Fibroblast of the aortic adventitia (primary cell): ENCODE results near the gene CENPN. TPM values are rescaled to one million over a fixed set of nuclear protein-coding genes. Genes with fewer than 3 reads are reported as not detected.

ENCODE experiments used
- DNase-seq: peaks from one replicate; pipeline ENCODE4 v3.0.0-alpha.2; 2010; ENCODE audit warnings: low read depth
- H3K4me3 ChIP-seq: 2 replicates; pipeline ENCODE4 v1.5.1; 2011; ENCODE audit warnings: low read depth, mild to moderate bottlenecking, control low read depth, low read length, moderate library complexity
- total RNA-seq: library from RNA; depleted of rRNA; stranded (reverse); fragments of >200 nt; gene quantifications from 2 replicates; pipeline ENCODE4 v1.2.3, GENCODE V29; 2012; ENCODE audit warnings: low replicate concordance
- TF ChIP-seq, protein P1 (sequence below): IDR thresholded peaks from 2 replicates; pipeline ENCODE4 v1.5.1; 2011; ENCODE audit warnings: mild to moderate bottlenecking, low read length, control low read depth, inconsistent platforms; ENCODE audit not compliant: insufficient read depth

The CENPN gene
- total RNA-seq, 1 donor = 65.5 TPM

DNA sequence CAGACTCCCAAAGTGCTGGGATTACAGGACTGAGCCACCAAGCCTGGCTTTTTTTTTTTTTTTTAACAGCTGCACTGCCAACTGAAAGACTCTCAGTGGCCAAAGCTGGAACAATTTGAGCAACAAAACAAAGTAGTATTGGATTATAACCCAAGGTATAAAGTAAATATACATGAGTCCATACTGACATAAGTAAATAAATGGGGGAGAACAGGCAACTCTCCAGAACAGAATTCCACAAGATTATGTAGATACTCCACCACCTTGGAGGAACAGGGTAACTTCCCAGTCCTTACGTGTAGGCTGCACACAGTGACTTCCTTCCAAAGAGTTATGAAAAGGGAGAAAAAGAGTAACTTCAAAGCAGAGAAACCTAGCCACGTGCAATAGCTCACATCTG is 16.0 kb upstream of the CENPN start:
- TF ChIP-seq, protein P1, sequence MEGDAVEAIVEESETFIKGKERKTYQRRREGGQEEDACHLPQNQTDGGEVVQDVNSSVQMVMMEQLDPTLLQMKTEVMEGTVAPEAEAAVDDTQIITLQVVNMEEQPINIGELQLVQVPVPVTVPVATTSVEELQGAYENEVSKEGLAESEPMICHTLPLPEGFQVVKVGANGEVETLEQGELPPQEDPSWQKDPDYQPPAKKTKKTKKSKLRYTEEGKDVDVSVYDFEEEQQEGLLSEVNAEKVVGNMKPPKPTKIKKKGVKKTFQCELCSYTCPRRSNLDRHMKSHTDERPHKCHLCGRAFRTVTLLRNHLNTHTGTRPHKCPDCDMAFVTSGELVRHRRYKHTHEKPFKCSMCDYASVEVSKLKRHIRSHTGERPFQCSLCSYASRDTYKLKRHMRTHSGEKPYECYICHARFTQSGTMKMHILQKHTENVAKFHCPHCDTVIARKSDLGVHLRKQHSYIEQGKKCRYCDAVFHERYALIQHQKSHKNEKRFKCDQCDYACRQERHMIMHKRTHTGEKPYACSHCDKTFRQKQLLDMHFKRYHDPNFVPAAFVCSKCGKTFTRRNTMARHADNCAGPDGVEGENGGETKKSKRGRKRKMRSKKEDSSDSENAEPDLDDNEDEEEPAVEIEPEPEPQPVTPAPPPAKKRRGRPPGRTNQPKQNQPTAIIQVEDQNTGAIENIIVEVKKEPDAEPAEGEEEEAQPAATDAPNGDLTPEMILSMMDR = no peak
- no peak overlapping the region for H3K4me3 ChIP-seq
- DNase-seq = no peak

DNA sequence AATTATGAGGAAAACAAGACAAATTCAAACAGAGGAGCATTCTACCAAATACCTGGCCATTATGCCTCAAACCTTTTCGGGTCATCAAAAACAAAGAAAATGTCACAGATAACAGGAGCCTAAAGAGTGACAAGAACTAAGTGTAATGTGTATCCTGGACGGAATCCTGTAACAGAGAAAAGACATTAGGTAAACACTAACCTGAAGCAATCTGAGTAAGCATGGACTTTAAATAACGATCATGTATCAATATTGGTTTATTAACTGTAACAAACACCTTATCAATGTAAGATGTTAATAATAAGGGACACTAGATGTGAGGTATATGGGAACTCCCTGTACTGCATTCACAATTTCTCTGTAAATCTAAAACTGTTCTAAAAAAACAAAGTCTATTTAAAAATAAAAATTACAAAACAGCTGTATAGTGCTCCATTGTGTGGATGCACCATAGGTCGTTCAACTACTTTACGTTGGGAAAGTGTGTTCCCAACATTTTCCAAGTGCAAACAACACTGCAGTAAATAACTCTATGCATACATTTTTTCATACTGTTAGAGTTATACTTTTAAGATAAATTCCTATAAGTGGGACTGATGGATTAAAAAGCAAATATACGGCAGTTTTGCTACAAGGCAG is 15.1 kb upstream of the CENPN start:
- no peak for DNase-seq
- TF ChIP-seq, protein P1 = no peak

DNA sequence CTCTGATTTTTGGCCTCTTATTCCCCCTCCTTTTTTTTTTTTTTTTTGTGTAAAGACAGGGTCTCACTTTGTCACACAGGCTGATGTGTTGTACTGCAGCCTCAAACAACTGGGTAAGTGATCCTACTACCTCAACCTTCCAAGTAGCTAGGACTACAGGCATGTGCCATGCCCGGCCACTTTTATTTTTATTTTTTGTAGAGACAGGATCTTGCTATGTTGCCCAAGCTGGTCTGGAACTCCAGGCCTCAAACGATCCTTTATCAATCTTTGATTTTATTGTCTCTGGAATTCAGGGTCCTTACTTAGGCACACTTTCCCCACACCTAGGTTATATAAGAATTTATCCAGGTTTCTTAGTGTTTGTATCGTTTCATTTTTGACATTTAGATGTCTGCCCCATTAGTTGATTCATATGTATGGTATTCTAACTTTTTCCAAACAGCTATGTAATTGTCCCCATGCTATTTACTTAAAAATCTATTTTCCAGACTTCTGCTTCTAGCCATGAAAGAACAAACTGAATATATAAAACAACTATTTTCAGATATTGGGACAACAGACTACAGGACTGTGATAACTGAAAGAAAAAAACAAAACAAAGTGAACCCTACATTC is 14.2 kb upstream of the CENPN start:
- no peak for DNase-seq
- TF ChIP-seq, protein P1 = no peak
- H3K4me3 ChIP-seq = peak overlapping the region; percentile 36

More for the DNA sequence above, 15.1 kb upstream of the CENPN start:
- no peak overlapping the region for H3K4me3 ChIP-seq

DNA sequence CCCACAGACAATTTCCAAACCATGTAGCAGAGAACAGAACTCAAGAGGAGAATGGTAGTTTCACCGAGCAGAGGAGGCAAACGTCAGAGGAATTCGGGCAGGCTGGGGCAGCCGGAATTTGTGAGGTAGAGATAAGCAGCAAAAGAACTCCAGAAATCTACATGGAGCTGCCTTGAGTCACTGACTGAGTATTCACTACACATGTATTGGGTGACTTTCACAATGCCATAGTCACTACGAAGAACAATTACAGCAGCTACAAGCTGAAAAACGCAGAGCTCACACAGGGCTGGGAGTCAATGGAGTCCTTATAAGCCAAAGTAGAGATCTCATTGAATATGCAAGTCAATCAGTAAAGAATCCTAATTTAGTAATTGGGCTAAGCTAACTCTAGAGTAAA is 13.7 kb upstream of the CENPN start:
- peak overlapping the region; percentile 45 for H3K4me3 ChIP-seq
- TF ChIP-seq, protein P1 = no peak

DNA sequence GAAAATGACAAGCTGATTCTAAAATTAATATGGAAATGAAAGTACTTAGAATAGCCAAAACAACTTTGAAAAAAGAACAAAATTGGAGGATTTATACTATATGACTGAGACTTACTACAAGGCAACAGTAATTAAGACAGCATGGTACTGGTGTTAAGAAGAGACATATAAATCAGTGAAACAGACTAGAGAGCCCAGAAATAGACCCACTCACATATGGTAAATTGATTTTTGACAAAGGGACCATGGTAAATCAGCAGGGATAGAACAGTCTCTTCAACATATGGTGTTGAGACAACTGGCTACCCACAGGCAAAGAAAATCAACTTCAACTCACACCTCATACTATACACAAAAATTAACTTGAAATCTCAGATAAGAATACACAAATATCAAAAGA is 13.2 kb upstream of the CENPN start:
- TF ChIP-seq, protein P1 = no peak
- H3K4me3 ChIP-seq = no peak overlapping the region

More for the DNA sequence above, 13.7 kb upstream of the CENPN start:
- DNase-seq = peak; percentile 98

DNA sequence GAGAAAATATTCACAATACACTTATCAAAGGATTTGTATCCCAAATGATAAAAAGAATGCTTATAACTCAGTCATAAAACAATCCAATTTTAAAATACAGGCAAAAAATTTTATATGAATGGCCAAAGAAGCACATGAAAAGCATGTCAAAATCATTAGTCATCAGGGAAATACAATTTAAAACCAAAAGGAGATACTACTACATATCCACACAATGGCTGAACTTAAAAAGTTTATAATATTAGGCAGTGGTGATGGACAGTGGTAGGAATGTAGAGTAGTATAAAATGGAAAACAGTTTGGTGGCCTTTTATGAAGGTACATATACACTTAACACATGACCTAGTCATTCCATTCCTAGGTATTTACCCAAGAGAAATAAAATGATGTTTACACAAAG is 12.6 kb upstream of the CENPN start:
- DNase-seq = peak; percentile 76
- no peak overlapping the region for H3K4me3 ChIP-seq
- TF ChIP-seq, protein P1 = no peak

More for the DNA sequence above, 13.2 kb upstream of the CENPN start:
- DNase-seq = peak; percentile 11
